GM12892 (cell line): ENCODE results near the gene STK11.

Experiments
- POLR2A ChIP-seq: IDR thresholded peaks from 2 replicates; pipeline ENCODE4 v1.6.1; 2011; ENCODE audit warnings: low read depth, low read length, control low read depth
- POLR2AphosphoS5 ChIP-seq: IDR thresholded peaks from 2 replicates; pipeline ENCODE4 v1.6.1; 2011; ENCODE audit warnings: low read depth, low read length, control low read depth

DNA sequence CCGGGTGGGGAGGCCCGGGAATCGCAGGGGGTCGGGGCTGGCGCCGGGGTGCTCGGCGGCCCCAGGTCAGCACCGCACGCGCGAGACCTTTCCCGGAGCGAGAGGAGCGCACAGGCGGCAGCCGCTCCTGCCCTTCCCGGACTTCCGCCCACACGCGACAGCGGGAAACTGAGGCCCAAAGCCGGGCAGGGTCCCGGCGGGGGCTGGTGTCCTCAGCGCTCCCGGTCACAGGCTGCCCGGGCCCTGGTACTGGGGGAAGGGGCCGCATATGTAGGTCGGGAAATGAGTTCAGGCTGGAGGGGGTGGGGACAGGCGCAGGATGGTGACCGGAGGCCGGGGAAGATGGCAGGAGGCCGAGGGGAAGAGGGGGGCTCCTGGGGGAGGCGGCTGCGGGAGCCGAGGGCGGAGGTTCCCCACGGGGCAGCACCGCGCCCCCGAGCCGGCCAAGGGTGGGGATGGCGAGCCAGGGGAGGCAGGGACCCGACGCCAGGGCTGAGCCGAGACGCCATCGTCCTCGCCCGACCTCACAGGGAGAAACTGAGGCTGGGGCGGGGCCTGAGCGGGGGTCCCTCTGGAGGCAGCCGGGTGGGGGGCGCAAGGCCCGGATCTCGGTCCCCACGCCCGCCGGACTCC is 31.6 kb downstream of the STK11 start:
- TF ChIP-seq POLR2A, result no peak
- TF ChIP-seq POLR2AphosphoS5, result no peak
